HG03025 (cell line): Measurements from ENCODE around the gene KLHL14.

Experiments used
- ATAC-seq: cut with Tn5 transposase; IDR thresholded peaks from one replicate; pipeline ENCODE4 v1.9.1; 2021; ENCODE audit warnings: mild to moderate bottlenecking, moderate library complexity; ENCODE audit not compliant: unreplicated experiment, low FRiP score

KLHL14 gene

DNA sequence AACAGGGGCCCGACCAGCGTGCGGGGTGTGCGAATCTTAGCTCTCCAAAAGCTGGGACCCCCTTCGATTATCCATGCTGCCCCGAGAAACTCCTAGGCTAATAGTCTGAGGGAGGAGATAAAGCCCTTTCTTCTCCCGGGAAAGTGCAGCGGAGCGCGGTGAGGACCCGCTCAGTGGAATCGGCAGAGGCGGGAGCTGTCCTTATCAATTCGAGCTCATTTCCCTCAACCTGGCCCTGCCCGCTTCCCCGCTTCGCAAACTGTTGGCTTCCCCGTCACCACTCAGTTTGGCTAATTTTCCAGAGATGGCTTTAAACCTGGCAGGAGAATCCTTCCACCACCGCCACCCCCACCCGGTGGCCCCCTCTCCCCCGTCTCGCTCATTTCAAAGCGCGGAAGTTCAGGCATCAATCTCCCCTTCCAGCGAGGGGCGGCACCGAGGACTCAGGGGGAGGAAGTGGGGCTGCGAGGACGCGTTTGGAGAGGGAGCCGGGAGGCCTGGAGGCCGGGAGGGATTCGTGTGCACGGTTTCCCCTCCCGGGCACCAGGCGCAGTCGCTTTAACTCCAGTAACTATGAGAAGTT lies 1.6 kb downstream of the KLHL14 start:
- ATAC-seq = no peak

DNA sequence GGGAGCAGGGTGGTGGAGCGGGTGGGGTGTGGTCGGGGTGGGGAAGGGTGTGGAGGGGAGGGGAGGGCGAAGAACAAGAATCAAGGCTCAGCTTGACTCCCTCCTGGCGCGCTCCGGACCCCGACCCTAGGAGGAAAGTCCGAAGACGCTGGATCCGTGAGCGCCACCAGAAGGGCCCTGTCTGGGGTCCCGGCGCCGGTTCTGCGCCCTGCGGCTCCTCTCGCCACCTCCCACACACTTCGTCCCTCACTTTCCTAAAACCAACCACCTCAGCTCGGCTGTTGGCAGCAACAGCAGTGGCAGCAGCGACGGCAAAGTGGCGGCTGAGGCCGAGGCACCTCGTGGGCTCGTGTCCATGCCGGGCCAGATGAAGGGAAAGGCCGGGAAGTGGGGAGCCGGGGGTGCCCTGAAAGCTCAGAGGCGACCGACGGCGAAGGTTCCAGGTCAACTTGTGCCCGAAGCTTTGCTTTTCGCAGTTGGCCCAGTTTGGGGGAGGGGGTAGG lies 2.1 kb downstream of the KLHL14 start:
- ATAC-seq = no peak

DNA sequence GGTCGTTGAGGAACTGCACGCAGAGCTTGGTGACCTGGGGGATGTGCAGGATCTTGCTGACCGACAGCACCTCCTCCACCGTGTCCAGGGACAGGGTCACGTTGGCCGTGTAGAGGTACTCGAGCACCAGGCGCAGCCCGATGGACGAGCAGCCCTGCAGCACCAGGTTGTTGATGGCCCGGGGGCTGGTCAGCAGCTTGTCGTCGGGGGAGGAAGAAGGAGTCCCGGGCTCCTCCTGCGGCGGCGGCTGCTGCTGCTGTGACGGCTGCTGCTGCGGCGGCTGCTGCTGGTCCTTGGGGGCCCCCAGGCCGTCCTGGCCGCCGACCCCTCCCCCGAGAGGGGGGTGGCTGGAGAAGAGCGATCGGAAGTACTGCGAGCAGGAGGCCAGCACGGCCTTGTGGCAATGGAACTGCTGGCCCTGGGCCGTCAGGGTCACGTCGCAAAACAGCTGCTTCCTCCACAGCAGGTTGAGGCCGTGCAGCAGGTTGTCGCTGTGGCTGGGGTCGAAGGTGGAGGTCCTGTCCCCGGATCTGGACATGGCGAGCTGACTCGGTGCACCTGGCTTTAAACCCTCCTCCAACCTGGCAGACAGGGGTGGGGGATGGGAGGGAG lies 2.7 kb downstream of the KLHL14 start:
- no peak for ATAC-seq

GRCh38 chr18:32769586-32770053 lies 3.2 kb downstream of the KLHL14 start:
- ATAC-seq = no peak

- ATAC-seq = no peak
Measured at GRCh38 chr18:32769071-32769585, 3.7 kb downstream of the KLHL14 start.

DNA sequence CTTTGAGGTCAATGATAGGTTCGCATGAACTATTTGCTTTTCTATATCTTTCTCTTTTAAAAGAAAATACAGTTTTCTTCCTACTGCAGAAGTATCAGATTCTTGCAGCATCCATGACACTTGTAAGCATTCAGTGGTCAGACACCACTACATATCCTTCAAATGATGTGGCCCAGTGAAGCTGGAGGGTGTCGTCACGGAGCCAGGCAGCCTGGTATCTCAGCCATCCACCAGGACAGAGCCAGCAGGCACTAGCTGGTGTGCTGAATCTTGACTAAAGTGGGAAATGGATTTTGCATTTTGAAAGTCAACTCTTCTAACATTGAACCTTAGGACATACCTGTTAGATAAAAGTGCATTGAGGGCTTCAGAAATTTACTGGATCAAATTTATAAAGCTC lies 5.4 kb downstream of the KLHL14 start:
- no peak for ATAC-seq

DNA sequence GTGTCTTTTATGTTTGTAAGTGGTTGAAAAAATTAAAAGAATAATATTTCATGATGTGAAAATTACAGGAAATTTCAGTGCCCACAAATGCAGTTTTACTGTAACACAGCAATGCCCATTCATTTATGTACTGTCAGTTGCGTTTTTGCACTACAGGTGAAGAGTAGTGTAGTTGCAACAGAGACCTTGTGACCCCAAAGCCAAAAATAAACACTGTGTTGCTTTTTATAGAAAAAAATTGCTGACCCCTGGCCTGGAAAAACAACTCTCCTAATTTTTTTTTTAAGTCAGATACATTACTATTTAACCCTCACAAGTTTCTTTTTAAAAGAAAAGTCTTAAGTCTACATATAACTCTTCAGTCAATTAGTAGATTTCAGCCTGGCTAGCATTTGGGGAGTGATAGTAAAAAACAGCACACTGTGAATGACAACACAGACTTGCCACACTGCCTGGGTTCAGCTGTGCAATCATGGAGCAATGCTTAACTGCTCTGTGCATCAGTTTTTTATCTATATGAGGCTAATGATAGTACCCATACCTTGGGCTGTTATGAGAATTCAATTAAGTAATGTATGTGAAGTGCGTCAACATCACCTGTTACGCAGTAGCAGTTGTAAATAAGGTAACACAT lies 8.1 kb downstream of the KLHL14 start:
- no peak for ATAC-seq

DNA sequence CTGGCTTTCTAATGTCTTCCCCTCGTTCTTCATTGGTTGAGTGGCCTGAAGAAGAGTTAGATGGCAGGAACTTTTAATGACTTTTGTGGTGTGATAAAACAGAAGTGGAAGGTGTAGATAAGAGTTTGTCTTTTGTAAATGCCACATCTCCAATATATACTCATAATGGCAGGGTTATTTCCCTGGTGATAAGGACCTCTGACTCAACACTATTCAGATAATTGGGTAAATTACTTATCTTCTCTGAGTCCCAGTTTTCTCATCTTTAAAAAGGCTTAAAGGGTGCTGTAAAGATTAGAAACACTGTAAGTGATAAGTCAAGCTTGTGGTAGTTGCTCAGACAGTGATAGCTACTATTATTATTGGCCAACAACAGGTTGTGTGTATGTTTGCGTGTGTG lies 9.5 kb downstream of the KLHL14 start:
- no peak for ATAC-seq

DNA sequence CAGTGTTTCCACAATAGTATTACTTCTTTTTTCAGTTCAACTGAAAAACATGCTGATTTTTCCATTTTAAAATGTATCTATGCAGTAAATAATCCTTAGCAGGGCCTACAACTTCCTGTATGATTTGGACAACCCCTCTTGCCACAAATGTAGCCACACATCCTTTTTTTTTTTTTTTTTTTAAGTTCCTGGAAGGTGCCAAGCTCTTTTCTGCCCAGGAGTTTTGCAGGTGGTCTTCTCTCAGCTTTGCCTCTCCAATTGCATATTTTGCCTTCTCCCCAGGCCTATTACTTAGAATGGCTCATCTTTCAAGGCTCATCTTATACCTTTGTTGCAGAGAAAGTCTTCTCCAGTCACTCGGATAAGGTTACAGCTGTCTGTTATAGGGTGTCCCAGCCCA lies 11.6 kb downstream of the KLHL14 start:
- ATAC-seq = no peak

DNA sequence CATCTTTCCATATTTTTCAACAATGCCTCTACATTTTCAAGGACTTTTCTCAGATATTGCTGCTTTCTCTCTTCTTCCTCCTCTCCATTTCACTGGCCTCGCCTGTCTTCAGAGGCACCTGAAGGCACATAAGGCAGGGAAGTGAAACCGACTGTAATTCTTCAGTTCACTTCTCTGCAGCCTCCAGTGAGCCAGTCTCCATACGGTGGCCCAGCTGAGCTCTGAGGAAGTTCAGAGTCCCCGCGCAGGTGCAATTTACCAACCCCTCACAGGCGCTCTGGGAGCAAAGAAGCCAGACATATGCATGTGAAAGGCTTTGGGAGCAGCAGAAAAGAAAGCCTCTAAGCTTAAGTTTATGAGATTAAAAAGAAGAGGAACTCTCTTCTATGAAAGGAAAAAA lies 12.4 kb downstream of the KLHL14 start:
- ATAC-seq = peak; percentile 99

DNA sequence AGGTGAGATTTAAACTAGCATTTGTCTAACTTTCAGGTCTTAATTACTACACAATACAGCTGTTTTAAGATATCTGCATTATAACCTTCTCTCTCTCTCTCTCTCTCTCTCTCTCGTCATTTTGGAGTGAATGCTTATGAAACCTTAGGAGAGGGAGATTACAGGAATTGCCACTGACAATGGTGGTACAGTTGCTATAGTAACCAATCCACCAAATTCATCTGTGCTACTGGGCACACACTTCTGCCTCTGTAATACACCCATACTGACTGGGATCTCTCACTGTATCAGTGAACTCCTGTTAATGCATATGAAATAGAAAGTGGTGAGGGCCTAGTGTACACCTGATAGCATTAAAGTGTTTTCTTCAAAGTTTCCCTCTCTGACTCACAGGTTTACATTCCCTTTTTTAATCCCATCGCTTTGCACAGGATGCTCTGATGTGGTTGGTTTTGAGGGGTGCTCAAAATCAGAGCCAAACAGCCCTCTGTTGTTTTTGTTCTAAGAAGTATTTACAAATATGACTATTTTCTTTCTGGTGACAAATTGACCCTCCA lies 13.1 kb downstream of the KLHL14 start:
- peak; percentile 35 for ATAC-seq

- ATAC-seq = no peak
Measured at GRCh38 chr18:32754508-32755263, 18.1 kb downstream of the KLHL14 start.

DNA sequence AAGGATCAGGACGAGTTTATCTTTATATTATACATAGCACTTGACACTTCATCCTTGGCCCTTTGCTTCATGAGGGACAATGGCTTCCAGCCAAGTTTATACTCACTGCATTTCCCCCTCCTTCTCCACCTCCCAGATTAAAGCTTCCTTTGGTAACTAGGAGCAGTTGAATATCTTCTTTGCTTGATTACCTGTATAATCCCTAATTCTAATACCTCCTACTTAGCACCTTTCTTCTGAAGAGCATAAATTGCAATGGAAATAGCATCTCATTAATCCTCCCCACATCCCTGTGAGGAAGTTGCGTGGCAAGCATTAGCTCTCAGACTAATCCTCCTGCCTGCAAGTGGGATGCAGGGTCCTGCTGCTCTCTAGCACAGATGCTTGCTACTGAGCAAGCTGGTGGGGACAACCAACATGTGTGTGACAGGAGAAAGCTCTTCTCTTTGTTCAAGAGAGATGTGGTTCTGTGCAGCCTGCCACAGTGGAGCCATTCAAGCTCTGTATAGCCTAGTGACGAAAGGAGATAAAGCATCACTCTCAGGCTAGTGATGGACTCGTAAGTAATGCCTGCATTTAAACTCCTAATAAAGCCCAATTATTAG lies 19.1 kb downstream of the KLHL14 start:
- no peak for ATAC-seq

- no peak for ATAC-seq
Measured at GRCh38 chr18:32750328-32750727, 22.5 kb downstream of the KLHL14 start.

- ATAC-seq = no peak
Measured at GRCh38 chr18:32749809-32750208, 23.0 kb downstream of the KLHL14 start.

DNA sequence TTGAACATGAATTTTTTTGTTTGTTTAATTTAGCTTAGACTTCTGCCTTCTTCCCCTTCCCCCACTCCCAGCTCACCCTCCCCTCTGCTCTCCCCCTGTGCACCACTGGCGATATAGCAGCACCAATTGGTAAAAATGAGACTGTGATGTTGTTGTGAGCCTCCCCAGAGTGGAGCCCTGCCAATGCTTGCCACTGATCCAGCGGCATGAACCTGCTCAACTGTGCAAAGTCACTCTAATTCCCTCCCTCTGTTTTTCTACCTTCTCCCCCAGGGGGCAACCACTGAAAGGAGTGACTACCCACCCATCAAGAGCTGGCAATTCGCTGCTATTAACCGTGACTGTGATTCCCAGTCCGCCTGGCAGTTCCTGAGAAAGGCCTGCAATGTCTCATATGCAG lies 30.2 kb downstream of the KLHL14 start:
- ATAC-seq = no peak

GRCh38 chr18:32735781-32736180 lies 37.0 kb downstream of the KLHL14 start:
- ATAC-seq = no peak

DNA sequence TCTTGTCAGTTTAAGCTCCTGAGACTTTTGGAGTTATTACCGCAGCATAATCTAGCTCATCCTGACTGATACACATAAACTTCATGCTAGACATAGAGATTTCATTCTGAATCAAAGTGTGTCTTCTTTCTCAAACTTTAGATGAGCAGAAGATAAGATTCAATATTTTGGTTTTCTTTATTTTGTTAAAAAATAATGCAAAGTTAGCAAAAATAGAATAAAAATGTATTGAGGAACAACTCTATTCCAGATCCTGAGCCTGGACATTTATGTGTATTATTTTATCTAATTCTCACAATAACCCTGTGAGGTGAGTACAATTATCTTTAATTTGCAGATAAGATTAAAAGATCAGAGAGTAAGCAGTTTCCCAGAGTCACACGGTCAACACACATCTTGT lies 38.4 kb downstream of the KLHL14 start:
- ATAC-seq = no peak

DNA sequence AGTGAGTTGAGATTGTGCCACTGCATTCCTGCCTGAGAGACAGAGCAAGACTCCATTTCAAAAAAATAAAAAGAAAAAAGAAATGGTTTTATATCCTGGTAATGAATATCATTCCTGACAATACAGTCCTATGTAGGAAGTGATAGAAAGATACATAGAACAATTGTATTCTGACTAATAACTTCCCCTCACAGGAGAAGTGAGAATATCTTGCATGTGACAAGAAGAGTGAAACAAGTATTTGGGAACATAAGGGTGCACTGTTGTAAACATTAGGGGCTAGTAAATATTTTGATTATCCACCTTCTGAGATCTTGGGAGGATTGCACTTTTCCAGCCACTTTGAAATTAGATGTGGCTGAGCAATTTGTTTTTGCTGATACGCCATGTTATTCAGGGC lies 40.7 kb downstream of the KLHL14 start:
- ATAC-seq = no peak

DNA sequence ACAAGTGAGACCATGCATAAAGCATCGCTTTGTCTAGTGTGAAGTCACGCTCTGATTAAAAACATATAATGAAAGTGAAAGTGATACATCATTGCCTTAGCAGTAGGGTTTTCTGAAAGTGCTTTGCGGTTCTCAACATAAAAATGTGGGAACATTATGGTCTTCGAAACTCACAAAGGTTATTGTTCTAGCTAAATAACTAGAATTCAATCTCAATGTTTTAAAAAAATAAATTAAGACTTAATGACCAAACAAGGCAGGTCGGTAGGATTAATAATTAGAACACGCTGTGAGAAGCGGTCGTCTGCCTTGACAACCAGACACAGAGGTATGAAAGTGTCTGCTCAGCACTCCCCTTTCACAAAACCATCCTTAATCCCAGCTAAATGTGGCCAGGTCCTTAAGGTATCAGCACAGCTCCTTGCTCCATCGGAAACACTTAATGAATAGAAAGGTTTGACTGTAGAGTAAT lies 42.2 kb downstream of the KLHL14 start:
- ATAC-seq = peak; percentile 97
